Nucleus accumbens (tissue), 56 donors: ENCODE measurements around the gene ZNF738.

Source experiments
- DNase-seq, 56 donors: peaks; one replicate each; lab custom pipeline; 2025; lab: John Stamatoyannopoulos, UW

ZNF738 gene

DNA sequence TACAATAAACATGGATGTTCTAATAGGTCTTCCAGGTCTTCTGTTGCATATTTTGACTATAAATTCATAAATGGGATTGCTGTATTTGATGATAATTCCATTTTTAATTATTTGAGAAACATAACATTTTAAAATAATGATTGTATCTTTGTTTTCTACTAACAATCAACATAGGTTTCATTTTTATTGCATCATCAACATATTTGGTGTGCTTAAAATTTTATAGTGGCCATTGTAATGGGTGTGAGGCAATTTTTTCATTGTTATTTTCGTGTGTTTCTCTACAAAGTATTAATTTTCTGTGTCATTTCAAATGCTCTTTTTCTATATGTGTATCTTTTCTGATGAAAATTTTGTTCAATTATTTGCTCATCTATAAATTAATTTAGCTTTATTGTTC is 51.4 kb downstream of the ZNF738 start:
- no peak for DNase-seq

DNA sequence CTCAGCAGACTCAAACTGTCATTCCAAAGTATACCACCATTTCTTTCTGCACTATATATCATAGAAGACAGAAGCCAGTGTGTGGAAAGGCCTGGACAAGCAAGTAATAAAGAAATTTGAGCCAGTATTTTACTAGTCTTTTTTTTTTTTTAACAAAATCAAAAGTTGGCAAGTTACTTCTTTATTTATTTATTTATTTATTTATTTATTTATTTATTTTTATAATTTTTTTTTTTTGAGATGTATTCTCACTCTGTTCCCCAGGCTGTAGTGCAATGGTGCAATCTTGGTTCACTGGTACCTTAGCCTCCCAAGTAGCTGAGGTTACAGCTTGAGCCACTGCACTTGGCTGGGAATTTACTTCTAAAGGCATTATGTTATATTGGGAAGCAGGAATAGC is 63.4 kb downstream of the ZNF738 start:
- DNase-seq = no peak

DNA sequence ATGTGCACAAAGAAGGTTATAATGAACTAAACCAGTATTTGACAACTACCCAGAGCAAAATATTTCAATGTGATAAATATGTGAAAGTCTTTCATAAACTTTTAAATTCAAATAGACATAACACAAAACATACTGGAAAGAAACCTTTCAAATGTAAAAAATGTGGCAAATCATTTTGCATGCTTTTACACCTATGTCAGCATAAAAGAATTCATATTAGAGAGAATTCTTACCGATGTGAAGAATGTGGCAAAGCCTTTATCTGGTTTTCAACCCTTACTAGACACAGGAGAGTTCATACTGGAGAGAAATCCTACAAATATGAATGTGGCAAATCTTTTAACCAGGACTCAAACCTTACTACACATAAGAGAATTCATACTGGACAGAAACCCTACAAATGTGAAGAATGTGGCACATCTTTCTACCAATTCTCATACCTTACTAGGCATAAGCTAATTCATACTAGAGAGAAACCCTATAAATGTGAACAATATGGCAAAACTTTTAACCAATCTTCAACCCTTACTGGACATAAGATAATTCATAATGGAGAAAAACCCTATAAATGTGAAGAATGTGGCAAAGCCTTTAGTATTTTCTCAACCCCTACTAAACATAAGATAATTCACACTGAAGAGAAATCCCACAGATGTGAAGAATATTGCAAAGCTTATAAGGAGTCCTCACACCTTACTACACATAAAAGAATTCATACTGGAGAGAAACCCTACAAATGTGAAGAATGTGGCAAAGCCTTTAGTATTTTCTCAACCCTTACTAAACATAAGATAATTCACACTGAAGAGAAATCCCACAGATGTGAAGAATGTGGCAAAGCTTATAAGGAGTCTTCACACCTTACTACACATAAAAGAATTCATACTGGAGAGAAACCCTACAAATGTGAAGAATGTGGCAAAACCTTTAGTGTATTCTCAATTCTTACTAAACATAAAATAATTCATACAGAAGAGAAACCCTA is 64.5 kb downstream of the ZNF738 start:
- DNase-seq = no peak
